HCT116 (cell line): ENCODE data around the gene EYA2. TPM values are rescaled to one million over a fixed set of nuclear protein-coding genes. Genes with fewer than 3 reads are reported as not detected.

Experiments
- ATAC-seq: fragments of 200-7000 bp; cut with Tn5 transposase; 2 replicates; pipeline ENCODE4 v1.9.1; 2020; ENCODE audit warnings: mild to moderate bottlenecking, moderate library complexity
- BruUV-seq: library from RNA; stranded (reverse); fragments of 400-500 nt; replicated peaks from 2 replicates; lab custom pipeline; 2021; lab: Mats Ljungman, UMichigan
- CTCF ChIA-PET: fragments of 300-600 bp; sonication (Branson Sonifier 250); formaldehyde crosslinking; loops from one replicate; lab custom pipeline; 2021; ENCODE audit warnings: antibody characterized with exemption; lab: Charles Lee
- POLR2A ChIA-PET: fragments of 300-600, 350-600 bp; sonication (Branson Sonifier 250); formaldehyde crosslinking; loops from one replicate; lab custom pipeline; 2021; ENCODE audit warnings: antibody characterized with exemption; lab: Charles Lee
- RAD21 ChIA-PET, 2 experiments: fragments of 300-600 bp; sonication (Branson Sonifier 250); formaldehyde crosslinking; loops; one replicate each; lab custom pipeline; 2023; ENCODE audit warnings: low total read pairs in 2 of 2; ENCODE audit not compliant: uncharacterized antibody in 2 of 2, unreplicated experiment in 2 of 2, low non-redundant PET in 1 of 2; lab: Charles Lee
- DNase-seq: peaks from one replicate; pipeline ENCODE4 v3.0.0-alpha.2; 2010; ENCODE audit warnings: low read depth, low spot score
- H2AFZ ChIP-seq: fragments of 200-600 bp; shearing (Covaris generic), sonication (generic); 2 replicates; pipeline ENCODE4 v1.6.1; 2017; ENCODE audit warnings: low read depth, mixed run types, mixed read lengths, antibody characterized with exemption, low read length; ENCODE audit not compliant: poor library complexity, severe bottlenecking
- H3K27ac ChIP-seq: 2 replicates; pipeline ENCODE4 v1.5.1; 2012; ENCODE audit warnings: low read depth, low read length
- H3K27me3 ChIP-seq: fragments of 200-600 bp; sonication (generic); 2 replicates; pipeline ENCODE4 v1.6.1; 2016; ENCODE audit warnings: mixed run types, low read length, mixed read lengths; ENCODE audit not compliant: insufficient read depth
- H3K36me3 ChIP-seq, 2 experiments: fragments of 200-500 bp in 1 of 2; fragments of 200-600 bp in 1 of 2; sonication (Bioruptor generic) in 1 of 2; sonication (generic) in 1 of 2; 2 replicates each; pipeline versions ENCODE4 v1.5.1 to v1.6.1; 2014 to 2016; ENCODE audit warnings: low read length in 2 of 2, inconsistent platforms in 1 of 2, mixed read lengths in 1 of 2, mixed run types in 1 of 2; ENCODE audit not compliant: insufficient read depth in 2 of 2, control insufficient read depth in 1 of 2
- H3K4me1 ChIP-seq, 2 experiments: fragments of 200-600 bp in 1 of 2; sonication (generic) in 1 of 2; 2 replicates each; pipeline versions ENCODE4 v1.5.1 to v1.6.1; 2012 to 2017; ENCODE audit warnings: low read length in 2 of 2, inconsistent platforms in 1 of 2, mild to moderate bottlenecking in 1 of 2, mixed read lengths in 1 of 2, mixed run types in 1 of 2, moderate library complexity in 1 of 2; ENCODE audit not compliant: insufficient read depth in 2 of 2, control insufficient read depth in 1 of 2
- H3K4me2 ChIP-seq: fragments of 200-600 bp; sonication (generic); 2 replicates; pipeline ENCODE4 v1.6.1; 2017; ENCODE audit warnings: mixed run types, low read length, mixed read lengths
- H3K4me3 ChIP-seq, 2 experiments: fragments of 200-600 bp in 1 of 2; sonication (generic) in 1 of 2; replicated peaks in 1 of 2; 2 replicates each; pipeline ENCODE4 v1.5.1; 2011 to 2016; ENCODE audit warnings: low read length in 2 of 2, control low read depth in 1 of 2, low read depth in 1 of 2, mild to moderate bottlenecking in 1 of 2, mixed read lengths in 1 of 2, mixed run types in 1 of 2
- H3K79me2 ChIP-seq: fragments of 200-600 bp; sonication (generic); 2 replicates; pipeline ENCODE4 v1.6.1; 2017; ENCODE audit warnings: mild to moderate bottlenecking, mixed run types, low read length, moderate library complexity, mixed read lengths; ENCODE audit not compliant: insufficient read depth
- H3K9ac ChIP-seq: fragments of 200-600 bp; sonication (generic); 2 replicates; pipeline ENCODE4 v1.6.1; 2016; ENCODE audit warnings: low read length, mixed read lengths
- H3K9me2 ChIP-seq: fragments of 200-600 bp; sonication (generic), shearing (Covaris generic); 2 replicates; pipeline ENCODE4 v1.6.1; 2017; ENCODE audit warnings: mixed run types, mild to moderate bottlenecking, moderate library complexity; ENCODE audit not compliant: insufficient read depth
- H3K9me3 ChIP-seq, 2 experiments: fragments of 200-500 bp in 1 of 2; fragments of 200-600 bp in 1 of 2; sonication (Bioruptor generic) in 1 of 2; sonication (generic) in 1 of 2; 2 replicates each; pipeline ENCODE4 v1.6.1; 2014 to 2017; ENCODE audit warnings: low read length in 2 of 2, mixed read lengths in 2 of 2, inconsistent platforms in 1 of 2, low read depth in 1 of 2, mild to moderate bottlenecking in 1 of 2, mixed run types in 1 of 2, moderate library complexity in 1 of 2; ENCODE audit not compliant: control insufficient read depth in 1 of 2, insufficient read depth in 1 of 2
- H4K20me1 ChIP-seq: fragments of 200-600 bp; sonication (generic), shearing (Covaris generic); 2 replicates; pipeline ENCODE4 v1.6.1; 2017; ENCODE audit warnings: mixed run types, mild to moderate bottlenecking, moderate library complexity; ENCODE audit not compliant: insufficient read depth
- ZFX ChIP-seq: fragments of 450-650 bp; IDR thresholded peaks from 2 replicates; pipeline ENCODE4 v1.6.1; 2017
- ZNF274 ChIP-seq: fragments of 200-500 bp; sonication (Bioruptor generic); IDR thresholded peaks from 2 replicates; pipeline ENCODE4 v1.6.1; 2014; ENCODE audit warnings: mild to moderate bottlenecking, low read depth, low read length, inconsistent platforms
- intact Hi-C: fragments of 100-400 bp; cut with micrococcal nuclease; formaldehyde crosslinking; loops from 2 replicates; pipeline ENCODE4 v1.10.0; 2022
- total RNA-seq: library from RNA; stranded (reverse); gene quantifications from one replicate; pipeline ENCODE4 v1.2.1, GENCODE V29; 2021; ENCODE audit not compliant: unreplicated experiment
- TF ChIP-seq, protein P1 (sequence below): IDR thresholded peaks from 2 replicates; pipeline ENCODE4 v1.6.1; 2011; ENCODE audit warnings: mild to moderate bottlenecking, low read length, moderate library complexity; ENCODE audit not compliant: insufficient replicate concordance; ENCODE audit errors: extremely low read depth
- TF ChIP-seq, protein P2 (sequence below): IDR thresholded peaks from 2 replicates; pipeline ENCODE4 v1.6.1; 2012

EYA2 gene
- total RNA-seq, 1 experiment from 2014 or later, result not detected

DNA sequence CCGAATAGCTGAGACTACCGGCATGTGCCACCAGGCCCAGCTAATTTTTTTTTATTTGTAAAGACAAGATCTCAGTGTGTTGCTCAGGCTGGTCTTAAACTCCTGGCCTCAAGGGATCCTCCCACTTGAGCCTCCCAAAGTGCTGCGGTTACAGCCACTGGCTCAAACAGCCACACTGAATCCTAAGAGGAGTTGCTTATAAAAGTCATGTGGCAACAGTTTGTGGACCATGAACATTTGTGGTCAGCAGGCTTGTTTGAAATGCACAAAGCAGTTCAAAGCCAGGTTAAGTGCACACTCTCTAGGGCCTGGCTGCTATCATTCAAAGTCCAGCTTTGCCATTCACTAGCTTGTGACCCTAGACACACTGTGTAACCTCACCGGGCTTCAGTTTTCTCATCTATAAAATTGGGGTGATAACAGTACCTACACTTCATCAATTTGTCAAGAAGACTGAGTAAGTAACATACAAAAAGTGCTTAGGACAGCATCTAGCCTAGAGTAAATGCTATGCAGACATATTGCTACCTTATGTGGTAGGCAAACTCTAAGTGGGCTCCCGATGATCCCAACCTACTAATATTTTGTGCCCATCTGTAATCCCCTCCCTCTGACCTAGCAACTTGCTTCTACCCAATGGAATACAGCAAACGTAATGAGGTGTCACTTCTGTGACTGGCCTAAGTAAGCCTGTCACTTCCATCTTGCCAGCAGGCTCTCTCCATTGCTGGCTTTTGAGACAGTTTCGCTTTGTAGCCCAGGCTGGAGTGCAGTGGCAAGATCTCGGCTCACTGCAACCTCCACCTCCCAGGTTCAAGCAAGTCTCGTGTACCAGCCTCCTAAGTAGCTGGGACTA is 338.9 kb downstream of the EYA2 start (continued):
- TF ChIP-seq, protein P1, sequence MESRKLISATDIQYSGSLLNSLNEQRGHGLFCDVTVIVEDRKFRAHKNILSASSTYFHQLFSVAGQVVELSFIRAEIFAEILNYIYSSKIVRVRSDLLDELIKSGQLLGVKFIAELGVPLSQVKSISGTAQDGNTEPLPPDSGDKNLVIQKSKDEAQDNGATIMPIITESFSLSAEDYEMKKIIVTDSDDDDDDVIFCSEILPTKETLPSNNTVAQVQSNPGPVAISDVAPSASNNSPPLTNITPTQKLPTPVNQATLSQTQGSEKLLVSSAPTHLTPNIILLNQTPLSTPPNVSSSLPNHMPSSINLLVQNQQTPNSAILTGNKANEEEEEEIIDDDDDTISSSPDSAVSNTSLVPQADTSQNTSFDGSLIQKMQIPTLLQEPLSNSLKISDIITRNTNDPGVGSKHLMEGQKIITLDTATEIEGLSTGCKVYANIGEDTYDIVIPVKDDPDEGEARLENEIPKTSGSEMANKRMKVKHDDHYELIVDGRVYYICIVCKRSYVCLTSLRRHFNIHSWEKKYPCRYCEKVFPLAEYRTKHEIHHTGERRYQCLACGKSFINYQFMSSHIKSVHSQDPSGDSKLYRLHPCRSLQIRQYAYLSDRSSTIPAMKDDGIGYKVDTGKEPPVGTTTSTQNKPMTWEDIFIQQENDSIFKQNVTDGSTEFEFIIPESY, result no peak
- TF ChIP-seq ZFX, result no peak
- TF ChIP-seq, protein P2, sequence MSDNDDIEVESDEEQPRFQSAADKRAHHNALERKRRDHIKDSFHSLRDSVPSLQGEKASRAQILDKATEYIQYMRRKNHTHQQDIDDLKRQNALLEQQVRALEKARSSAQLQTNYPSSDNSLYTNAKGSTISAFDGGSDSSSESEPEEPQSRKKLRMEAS, result no peak

DNA sequence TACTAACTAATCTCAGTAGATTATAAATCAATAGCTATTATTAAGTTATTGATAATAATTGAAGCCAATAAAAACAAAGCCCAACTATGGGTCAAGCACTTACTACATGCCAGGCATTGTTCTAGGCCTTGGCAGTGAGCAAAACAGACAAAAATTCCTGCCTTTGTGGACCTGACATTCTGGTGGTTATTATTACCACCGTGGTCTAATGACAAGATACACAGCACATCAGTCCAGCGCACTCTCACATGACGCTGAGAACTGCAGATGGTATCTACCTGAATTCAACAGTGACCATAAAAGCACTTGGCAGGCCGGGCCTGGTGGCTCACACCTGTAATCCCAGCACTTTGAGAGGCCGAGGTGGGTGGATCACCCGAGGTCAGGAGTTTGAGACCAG is 340.5 kb downstream of the EYA2 start:
- Histone ChIP-seq H4K20me1 (no peaks in the 10 kb centered on the region; the same call in 1 of the 2 replicates), H3K9me3 (no peaks in the 10 kb centered on the region), H3K27ac (no peak overlapping the region), H2AFZ (no peak overlapping the region), H3K4me3 (no peak overlapping the region), H3K79me2 (no peaks in the 10 kb centered on the region), H3K4me2 (no peak overlapping the region), H3K9ac (no peak overlapping the region), H3K9me2 (no peaks in the 10 kb centered on the region), H3K36me3 (peaks cover 31 to 36% of the 10 kb centered on the region in 2 experiments), H3K27me3 (no peaks in the 10 kb centered on the region), H3K4me1 (no peaks in the 10 kb centered on the region)
- DNase-seq (no peak), ATAC-seq (no peak)
- ChIA-PET RAD21 (no interaction called here), CTCF (no interaction called here), POLR2A (no interaction called here)
- no TSS peak for BruUV-seq
- intact Hi-C loops, result no loop called here
- no peak for TF ChIP-seq ZNF274
